CD4-positive, alpha-beta T cell treated with Interleukin-17A for 1 hour (primary cell): ENCODE measurements around the gene NAB2.

Experiments
- DNase-seq: peaks from one replicate; pipeline ENCODE4 v3.0.0-alpha.2; 2020

Gene NAB2

DNA sequence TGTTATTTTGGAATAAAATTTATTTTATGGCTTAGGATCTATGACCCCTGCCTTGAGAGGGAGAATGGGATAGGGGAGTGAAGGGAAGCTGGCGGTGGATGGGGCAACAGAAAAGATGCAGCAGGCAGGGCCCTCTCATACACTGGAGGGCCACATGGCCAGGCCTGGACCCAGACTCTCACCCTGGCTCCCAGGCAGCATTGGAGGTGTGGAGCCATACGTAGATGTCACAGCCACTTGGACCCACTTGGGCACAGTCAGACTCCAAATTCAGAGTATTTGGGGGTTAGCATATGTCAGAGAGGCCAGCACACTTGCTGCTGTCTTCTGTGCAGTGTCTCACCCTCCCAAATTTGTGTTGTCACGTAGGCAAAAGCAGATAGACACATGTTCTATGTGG, 6.5 kb downstream of the NAB2 start:
- no peak for DNase-seq

DNA sequence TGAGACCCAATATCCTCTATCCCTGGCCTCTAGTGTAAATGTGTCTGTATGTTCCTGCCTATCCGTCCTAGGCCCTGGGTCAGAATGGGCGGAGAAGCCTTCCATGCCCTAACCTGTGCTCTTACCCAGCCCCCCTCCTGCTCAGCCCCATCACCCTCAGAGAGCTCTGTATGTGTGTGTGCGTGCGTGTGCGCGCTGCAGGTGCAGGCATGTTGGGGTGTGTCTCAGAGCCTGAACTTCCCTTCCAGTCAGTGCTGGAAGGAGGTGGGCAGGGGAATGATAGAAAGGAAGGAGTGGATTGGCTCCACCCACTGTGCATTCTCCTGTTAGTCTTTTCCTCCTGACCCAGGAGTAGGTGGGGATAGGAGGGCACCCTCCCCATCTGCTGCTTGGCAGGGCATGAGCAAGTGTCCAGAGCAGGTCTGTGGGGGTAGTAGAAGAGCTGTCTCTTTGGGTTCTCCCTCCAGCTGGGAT, 7.2 kb downstream of the NAB2 start:
- no peak for DNase-seq

DNA sequence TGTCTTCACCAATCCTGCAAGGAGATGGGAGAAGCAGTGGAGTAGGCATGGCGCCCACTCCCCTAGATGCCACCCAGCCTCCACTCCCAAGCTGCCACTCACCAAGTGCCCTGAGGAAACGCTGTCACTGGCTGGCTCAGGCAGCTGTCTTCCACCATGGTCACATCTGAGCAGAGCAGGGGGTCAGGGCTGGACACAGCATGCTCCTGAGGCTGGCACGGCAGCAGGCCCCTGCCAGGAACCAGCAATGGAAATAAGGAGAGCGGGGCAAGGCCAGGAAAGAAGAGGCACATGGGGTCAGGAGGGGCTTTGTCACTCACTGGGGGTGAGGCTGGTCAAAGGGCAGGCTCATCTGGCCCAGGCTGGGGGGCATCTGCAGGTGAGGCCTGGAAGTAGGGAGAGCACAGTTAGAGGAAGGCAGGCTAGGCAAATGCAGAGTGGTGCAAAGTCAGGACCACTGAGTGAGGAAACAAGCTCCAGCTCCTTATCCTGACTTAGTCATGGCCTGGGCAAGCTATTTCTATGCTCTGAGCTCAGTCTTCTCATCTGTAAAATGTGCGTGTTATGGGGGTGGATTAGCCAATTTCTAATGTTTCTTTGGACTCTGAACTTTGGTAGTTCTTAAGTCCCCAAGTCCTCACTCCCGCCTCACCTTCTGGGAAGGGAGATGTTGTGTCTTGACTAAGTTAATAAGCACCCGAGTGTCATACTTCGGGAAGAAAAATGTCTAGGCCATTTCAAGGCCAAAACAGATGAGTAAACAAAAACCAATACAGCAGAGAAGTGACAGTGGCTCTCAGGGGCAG, 8.0 kb downstream of the NAB2 start:
- no peak for DNase-seq

DNA sequence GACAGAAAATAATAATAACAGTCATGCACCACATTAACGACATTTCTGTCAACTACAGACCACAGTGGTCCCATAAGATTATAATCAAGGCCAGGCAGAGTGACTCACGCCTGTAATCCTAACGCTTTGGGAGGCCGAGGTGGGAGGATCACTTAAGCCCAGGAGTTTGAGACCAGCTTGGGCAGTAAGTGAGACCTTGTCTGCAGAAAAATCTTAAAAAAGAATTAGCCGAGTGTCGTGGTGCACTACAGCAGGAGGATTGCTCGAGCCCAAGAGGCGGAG, 8.6 kb downstream of the NAB2 start:
- no peak for DNase-seq

DNA sequence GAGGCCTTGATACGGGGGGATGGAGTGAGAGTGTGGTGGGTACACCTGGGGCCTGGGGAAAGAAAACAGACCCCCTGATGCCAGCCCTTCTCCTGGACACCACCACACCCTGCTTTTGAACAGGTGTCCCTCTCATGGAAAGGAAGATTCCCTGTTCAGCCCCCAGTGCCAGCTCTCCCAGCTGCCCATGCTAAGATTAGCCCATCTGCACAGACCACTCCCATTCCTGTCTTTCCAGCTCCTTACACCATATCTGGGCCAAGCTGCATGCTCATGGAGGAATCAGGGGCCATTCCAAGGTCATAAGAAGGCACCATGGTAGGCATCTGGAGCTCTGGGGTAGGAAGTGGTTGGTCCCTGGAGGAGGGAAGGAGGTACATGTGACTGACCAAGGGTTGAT, 9.6 kb downstream of the NAB2 start:
- no peak for DNase-seq

DNA sequence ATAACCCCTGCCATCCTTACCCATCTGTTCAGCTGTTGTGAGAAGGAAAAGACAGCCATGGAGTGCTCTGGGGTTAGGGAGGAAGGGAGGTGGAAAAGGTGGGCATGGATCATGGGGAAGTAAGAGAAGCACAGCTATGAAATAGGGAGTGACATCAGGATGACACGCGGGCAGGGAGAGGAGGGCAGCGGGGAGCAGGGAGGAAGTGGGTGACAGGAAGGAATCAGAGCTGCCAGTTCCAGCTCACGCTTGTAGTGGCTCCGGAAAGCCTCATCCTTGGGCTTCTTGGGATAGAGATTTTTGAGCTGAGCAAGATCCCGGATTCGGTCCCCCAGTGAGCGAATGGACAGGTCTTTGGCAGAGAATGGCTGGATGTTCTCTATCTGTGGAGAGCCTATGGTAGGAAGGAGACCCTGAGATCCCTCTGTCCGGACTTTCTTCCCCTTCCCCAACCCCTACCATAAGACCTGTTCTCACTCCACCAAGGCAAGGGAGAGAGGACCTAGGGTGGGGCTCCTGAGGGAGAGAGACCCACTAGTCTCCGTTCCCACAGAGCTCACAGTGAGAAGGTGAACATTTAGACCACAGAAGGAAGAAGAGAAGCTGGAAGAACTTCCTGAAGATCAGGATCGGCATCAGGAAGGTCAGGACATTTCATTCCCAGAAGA, 10.3 kb downstream of the NAB2 start:
- no peak for DNase-seq

DNA sequence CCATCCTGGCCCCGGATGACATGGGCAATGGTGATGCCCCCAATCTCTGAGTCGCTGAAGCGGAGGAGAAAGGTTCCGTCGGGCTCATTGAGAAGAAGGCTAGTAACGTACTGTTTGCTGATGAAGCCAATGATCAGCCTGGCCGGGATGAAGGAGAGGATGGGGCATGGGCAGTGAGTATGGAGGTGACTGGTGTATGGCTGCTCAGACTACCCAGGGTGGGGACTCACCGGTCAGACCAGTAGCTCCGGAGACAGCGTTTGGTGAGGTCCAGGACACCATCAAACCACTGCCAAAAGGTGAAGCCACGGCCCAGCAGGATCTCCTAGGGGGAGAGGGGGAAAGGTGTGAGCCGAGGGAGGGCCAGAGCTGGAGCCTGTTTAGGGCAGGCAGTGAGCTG, 10.9 kb downstream of the NAB2 start:
- no peak for DNase-seq

DNA sequence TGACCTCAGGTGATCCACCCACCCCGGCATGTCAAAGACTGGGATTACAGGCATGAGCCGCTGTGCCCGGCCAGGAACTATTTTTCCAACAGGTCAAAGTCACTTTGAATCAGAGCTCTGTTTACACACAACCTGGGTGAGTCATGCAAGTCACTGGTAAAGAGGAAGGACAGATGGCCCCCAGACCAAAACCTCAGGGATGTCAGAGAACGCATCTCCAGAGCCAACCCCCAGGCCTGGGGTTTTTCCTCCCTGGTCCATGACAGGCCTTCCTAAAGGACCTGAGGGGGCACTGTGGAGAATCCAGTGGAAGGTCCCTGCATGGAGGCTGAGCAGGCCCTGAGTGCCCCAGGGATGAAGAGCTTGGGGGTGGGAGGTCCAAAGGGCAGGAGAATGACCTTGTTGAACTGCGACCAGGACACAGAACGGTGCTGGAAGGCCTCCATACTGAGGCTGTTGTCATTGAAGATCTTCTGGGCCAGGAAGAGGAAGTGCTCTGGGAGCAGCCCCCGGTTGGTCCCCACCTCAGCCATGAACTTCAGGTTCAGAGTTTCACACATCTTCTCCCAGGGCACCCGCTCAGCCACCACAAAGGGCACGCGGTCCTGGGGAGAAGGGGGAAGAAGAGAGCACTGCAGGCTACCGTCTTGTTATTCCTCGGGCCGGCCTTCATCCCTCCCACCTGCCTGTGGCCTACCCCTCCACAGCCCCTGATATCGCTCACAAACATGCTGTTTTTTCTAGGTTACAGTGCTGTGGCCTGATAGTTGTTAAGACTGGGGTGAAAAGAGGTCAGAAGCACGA, 13.2 kb downstream of the NAB2 start:
- no peak for DNase-seq

DNA sequence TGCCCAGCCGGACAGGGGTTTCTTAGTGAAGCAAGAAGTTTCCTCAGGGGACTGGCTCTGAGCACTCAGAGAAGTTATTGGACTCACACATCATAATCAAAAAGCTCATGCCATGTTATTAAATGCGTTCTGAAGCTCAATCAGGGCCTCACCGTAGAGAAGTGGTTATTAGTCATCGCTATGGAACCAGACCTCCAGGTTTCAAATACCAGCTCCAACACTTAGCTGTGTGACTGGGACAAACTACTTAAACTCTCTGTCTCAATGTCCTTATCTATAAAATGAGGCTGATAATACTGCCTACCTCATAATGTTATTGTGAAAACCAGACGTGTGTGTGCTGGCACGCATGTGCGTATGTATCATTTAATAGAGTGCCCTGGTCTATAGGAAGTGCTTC, 14.9 kb downstream of the NAB2 start:
- DNase-seq, result no peak

DNA sequence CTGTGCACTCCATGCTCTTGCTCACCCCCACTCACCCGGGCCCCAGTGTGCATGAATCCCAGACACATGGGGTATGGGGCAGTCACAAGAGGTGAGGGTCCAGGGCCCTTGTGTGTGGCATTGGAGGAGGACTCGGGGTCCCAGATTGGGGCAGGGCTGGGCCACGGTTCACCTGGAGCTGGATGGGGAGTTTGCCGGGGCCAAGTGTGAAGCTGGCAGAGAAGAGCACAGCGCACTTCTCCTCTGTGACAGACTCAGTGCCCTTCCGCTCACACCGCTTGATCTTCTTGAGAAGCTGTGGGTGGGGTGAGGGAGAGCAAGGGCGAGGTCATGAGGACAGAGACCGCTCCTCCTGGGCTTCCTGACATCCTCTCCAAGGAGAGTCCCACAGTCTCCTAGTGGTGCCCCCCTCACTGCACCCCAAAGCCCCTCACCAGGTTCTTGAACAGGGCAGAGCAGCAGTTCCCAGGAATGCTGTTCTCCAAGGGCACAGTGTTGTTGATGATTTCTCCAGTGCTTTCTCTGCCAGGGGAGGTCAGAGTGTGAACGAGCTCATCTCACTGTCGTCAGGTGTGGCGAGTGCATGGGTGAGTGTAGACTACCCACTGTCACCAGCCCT, 15.5 kb downstream of the NAB2 start:
- DNase-seq, result no peak

DNA sequence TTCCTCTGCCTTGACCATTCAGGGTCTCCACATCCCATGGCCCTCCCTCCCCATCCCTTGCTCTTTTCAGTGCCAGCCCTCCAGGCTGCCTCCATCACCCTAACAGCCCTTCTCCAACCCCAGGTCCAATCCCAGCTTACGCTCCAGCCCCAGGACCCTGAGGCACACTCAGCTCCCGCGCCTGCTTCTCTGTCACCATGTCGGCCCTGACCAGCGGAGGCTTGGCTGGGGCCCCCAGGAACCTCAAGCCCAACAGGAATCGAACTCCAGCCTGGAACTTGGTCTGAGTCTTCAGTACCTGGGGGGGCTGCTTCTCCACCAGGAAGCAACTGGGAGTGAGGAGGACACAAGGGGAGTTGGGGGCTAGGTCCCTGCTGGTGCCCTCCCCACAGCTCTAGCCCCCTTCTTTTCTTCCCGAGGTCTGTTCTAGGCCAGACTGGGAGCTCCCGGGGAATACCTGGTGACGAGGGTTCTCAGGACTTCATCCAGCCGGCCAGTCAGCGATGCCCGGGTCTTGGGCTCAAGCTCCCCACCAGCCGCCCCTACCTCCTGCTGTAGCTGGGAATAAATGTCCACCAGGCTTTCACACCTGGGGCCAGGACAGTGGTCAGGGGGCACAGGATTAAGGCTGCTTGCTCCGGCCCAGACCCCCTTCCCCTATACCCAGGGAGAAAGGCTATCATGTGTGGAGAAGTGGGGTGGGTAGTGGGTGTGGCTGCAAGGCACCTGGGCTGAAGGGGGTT, 16.3 kb downstream of the NAB2 start:
- DNase-seq, result no peak

DNA sequence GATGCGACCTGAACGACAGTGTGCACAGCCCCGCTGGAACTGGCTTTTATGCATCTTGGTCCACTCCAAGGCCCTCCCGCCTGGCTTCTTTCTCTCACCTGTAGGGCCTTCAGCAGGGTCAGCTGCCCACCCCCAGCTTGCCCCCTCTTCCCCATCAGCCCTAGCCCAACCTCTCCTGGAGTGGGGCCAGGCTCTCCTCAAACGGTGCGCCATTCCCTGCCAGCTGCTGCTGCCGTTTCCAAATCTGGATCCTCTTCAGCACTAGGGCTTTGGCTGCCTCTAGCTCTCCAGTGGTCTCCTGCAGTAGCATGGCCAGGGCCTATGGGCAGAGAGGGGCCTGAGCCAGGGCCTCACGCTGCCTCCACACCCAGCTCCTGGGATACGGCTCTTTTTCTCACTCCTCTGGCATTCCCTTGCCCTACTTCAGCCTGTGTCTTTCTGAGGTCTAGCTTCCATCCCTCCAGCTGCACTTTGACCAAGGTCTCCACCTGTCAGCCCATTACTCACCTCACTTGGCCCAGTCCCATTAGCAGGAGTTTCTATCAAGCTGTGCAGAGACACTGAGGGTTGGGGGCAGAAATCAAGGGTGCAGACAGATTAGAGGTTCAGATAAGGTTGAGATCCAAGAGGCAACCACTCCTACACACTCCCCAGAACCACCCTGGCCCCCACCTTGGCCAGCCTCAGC, 17.3 kb downstream of the NAB2 start:
- no peak for DNase-seq

DNA sequence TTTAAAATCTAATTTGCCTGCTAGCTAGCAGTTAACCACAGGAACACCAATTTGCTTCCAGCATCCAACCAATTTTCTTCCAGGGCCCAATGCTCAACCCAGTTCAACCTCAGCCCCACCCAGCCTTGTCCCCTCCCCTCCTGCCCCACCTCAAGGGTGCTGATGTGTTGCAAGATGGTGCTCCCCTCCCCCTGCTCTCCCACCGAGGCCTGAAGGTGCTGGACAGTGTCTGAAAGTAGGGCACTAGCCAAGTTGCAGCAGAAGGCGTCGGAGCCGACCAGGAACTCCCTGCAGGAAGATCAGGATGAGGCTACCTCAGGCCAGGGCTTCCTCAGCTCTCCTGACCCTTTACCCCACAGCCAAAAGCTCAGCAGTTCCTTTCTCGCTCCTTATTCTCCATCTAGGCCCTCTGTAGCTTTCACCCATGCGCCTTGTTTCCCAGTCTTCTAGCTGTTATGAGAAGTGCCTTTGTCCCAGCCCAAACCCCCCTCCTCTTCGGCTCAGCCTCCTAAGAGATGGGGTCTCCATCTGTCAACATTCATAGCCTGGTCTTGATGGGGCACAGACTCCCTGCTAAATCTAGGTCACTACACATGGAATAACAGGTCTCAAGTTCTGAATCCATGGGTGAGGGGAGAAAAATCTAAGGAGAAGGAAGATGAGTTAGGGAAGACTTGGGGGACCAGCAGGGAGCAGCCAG, 18.7 kb downstream of the NAB2 start:
- no peak for DNase-seq

DNA sequence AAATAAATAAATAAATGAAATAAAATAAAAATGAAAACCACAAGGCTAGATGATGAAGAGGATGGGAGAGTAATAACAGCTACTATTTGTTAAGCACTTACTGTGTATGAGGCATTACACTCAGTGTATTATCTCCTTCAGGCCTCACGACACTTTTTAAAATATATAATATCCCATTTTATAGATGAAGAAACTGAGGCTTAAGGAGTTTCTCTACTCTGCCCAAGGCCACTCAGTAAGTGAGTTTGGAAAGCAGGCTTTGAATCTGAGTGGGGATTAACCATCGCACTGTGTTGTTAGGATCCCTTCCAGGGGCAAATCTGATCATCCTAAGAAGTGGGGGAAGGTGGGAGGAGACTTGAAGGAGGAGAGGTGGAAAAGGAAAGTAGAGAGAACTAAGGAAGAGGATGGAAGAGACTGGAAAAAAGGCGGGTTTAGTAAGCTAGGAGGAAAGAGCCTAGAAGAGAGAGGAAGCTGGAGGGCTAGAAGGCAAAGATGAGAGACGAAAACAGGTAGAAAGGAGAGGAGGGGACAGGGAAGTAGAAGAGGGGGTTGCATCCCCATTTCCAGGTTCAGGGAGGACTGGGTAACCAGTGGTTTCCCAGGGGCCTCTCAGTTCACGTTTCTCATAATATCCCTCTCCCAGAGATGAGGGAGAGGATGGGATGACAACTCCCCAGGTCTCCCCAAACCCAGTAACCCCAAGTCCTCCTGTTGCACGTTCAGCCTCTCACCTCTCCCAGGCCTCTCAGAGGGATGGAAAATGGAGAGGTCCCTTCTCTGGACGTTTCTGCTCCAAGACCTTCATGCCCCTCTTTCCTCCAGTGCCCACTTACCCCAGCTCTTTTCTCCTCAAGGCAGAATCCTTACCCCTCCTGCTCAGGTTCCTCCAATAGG, 20.5 kb downstream of the NAB2 start:
- DNase-seq, result no peak

DNA sequence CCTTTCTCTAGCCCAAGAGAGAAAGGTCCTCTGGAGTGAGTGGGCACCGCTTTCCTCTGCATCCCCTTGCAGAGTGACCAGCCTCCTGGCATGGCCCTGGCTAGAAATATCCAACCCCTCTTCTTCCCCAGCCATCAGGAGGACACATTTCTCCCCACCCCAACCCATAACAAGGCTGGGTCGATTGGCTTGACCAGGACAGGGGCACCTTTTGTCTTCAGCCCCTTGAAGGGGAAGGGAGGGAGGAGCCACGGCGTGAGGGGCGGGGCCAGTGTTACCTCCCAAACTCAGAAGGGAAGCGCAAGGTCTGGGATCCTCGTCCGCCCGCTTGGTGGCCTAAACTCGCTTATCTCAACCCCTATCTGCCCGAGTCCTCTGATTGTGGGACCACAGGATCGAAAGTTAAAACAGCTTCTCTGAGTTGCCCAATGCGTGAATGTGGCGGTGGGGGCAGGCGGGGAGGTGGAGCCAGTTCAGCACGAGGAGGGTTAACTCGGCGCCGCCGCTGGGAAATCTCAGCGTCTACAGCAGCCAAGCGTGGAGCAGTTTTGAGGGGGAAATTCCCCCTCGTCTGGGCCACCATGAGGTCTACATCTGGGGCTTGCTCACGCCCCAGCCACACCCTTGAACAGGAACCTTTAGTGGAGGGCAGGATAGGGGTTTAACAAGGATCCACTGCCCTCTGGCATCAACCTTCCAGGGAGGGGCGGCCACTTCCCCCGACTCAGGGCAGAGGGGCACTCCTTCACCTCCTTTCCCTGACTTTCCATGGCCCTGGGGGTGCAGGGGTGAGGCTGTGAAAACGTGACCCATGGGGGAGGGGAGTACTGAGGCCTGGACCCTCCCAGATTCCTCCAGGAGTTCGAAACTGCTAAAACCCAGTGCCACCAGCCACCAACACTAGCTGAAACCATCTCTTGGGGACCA, 21.5 kb downstream of the NAB2 start:
- DNase-seq, result peak; percentile 87

DNA sequence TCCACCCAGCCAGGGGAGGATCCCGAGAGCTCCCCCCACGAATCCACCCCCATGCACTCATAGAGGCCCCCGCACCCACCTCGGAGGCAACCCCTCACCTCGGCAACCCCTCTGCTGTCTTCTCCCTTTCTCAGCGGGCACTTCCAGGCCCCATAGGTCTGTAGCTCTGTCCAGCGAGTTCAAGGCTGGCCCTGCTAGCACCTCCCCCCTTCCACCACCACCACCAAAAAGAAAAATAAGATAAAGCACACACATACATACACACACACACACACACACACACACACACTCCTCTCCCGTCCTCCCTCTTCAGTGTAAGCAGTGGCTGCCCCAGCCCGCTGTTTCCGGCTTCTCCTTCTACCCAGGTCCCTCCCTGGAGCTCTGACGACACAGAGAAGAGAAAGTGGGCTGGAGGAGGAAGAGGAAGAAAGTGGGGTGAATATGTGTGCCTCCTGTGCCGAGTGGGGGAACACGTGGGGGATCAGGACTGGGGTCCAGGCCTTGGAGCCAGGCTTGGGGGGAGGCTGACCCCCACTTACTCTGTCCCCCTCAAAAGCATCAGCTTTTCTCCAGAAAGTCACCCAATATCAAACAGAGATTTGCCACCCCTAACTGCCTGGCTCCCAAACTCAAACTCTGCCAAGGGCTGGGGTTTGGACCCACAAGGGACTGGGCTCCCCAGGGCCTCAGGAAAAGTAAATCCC, 22.3 kb downstream of the NAB2 start, which contains the start of gene STAT6:
STAT6 (minus strand) TSS at position 332 of the 704 bp plus-strand sequence. CDS start 3,084 bp downstream, outside the sequence.
- DNase-seq, result peak; percentile 94

DNA sequence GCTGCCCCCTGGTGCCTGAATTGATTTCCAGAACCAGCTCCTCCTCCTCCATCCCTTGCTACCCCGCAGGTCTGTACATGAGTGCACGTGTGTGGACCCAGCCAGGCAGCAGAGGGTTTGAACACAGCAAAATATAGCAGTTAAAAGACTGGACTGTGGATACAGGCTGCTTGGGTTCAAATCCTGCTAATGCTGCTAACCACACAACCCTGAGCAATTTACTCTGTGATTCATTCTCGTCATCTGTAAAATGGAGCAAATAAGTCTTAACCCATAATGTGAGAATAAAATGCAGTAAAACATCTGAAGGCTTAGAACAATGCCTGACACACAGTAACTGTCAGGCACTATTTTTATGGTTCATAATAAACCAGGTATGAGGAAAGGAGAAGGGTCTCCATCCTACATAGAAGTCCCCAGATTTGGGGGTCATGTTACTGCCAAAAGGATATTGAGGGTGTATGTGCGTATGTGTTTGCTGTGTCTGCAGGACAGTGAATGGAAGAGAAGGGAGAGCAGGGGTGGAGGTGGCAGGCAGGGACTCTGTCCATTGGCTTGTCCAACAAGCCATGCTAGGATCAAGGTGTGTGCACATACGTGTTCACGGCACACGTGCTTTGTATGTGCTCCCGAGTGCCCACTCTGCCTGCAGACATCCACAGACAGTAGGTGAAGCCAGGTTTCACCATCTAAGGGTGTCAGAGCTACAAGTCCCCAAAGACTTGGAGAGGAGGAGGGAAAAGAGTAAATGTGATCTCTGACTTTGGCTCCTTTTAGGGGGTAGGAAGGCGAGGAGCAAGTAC, 23.8 kb downstream of the NAB2 start:
- DNase-seq, result no peak
